ENCODE data around the gene SPIB. TPM values are rescaled to one million over a fixed set of nuclear protein-coding genes. Genes with fewer than 3 reads are reported as not detected.
"Not testable (repeated sequence)": the region's sequence is repeated elsewhere in the genome, so short reads cannot be mapped to it uniquely, and the experiment has no call there.

The SPIB gene
- total RNA-seq, 4 donors from 2014 or later = 0.17 TPM; not detected in 3

- intact Hi-C loops (cut with DNase I) = no loop called here
- H3K4me1 ChIP-seq = peaks cover 12 to 24% (median 20%) of the 10 kb centered on the region in 4 donors
These were observed 16.5 kb downstream of the SPIB start for GRCh38 chr19:50435221-50435620.

GRCh38 chr19:50435627-50436026 is 16.9 kb downstream of the SPIB start:
- intact Hi-C loops (cut with DNase I) = no loop called here
- Histone ChIP-seq H3K27me3 (peaks cover 0 to 53% (median 18%) of the 10 kb centered on the region in 4 donors), H3K4me3 (no peak overlapping the region), H3K4me1 (peaks cover 12 to 24% (median 20%) of the 10 kb centered on the region in 4 donors), H3K36me3 (no peaks in the 10 kb centered on the region), H3K27ac (replicated peaks in 1 of 4) (no peak overlapping the region), H3K9me3 (no peaks in the 10 kb centered on the region)
- TF ChIP-seq POLR2AphosphoS5 (IDR thresholded peaks at IDR 0.05) (no peak), POLR2A (IDR thresholded peaks at IDR 0.05; ENCODE audit: low read depth) (no peak), EP300 (IDR thresholded peaks at IDR 0.05) (no peak), CTCF (IDR thresholded peaks at IDR 0.05) (no peak)
- no peak for DNase-seq (ENCODE audit: extremely low spot score)
- WGBS = 72% methylated on average over 12 of the region's 12 CpGs

More at GRCh38 chr19:50435221-50435620, 16.5 kb downstream of the SPIB start:
- no peak for TF ChIP-seq POLR2AphosphoS5 (IDR thresholded peaks at IDR 0.05)
- TF ChIP-seq EP300 (IDR thresholded peaks at IDR 0.05) = no peak
- TF ChIP-seq CTCF (IDR thresholded peaks at IDR 0.05) = no peak
- no peak for TF ChIP-seq POLR2A (IDR thresholded peaks at IDR 0.05; ENCODE audit: low read depth)
- Histone ChIP-seq H3K4me3 (no peak overlapping the region), H3K36me3 (no peaks in the 10 kb centered on the region), H3K27ac (replicated peaks in 1 of 4) (no peak overlapping the region), H3K9me3 (no peaks in the 10 kb centered on the region), H3K27me3 (peaks cover 0 to 57% (median 20%) of the 10 kb centered on the region in 4 donors)
- WGBS = 78% methylated on average over 16 of the region's 17 CpGs
- no peak for DNase-seq (ENCODE audit: extremely low spot score)

GRCh38 chr19:50437862-50438449 is 19.2 kb downstream of the SPIB start:
- H3K4me1 ChIP-seq = peaks cover 0 to under 1% (median 0%) of the 10 kb centered on the region in 4 donors
- peaks cover 0 to 35% (median 4%) of the 10 kb centered on the region in 4 donors for H3K27me3 ChIP-seq
- H3K27ac ChIP-seq (replicated peaks in 1 of 4) = no peak overlapping the region
- no peak overlapping the region for H3K4me3 ChIP-seq
- TF ChIP-seq EP300 (IDR thresholded peaks at IDR 0.05) (no peak), POLR2A (IDR thresholded peaks at IDR 0.05; ENCODE audit: low read depth) (no peak), POLR2AphosphoS5 (IDR thresholded peaks at IDR 0.05) (no peak), CTCF (IDR thresholded peaks at IDR 0.05) (no peak)
- no peaks in the 10 kb centered on the region for H3K9me3 ChIP-seq
- DNase-seq (ENCODE audit: extremely low spot score) = no peak
- intact Hi-C loops (cut with DNase I) = no loop called here
- H3K36me3 ChIP-seq = no peaks in the 10 kb centered on the region
- 94% methylated on average over 5 of the region's 5 CpGs for WGBS

GRCh38 chr19:50439130-50439529 is 20.4 kb downstream of the SPIB start:
- WGBS = 66% methylated on average over 2 of the region's 2 CpGs
- H3K27ac ChIP-seq (replicated peaks in 1 of 4); H3K4me3 ChIP-seq; intact Hi-C loops (cut with DNase I); H3K9me3 ChIP-seq; DNase-seq (ENCODE audit: extremely low spot score); H3K36me3 ChIP-seq; H3K4me1 ChIP-seq: not testable (repeated sequence)
- H3K27me3 ChIP-seq = peaks cover 0 to 23% (median 0%) of the 10 kb centered on the region in 4 donors

- 63% methylated on average over 1 of the region's 1 CpG for WGBS
- peaks cover 0 to 14% (median 0%) of the 10 kb centered on the region in 4 donors for H3K27me3 ChIP-seq
- H3K27ac ChIP-seq (replicated peaks in 1 of 4) = no peak overlapping the region
- DNase-seq (ENCODE audit: extremely low spot score) = no peak
- intact Hi-C loops (cut with DNase I) = no loop called here
- no peak overlapping the region for H3K4me3 ChIP-seq
- no peaks in the 10 kb centered on the region for H3K4me1 ChIP-seq
- TF ChIP-seq EP300 (IDR thresholded peaks at IDR 0.05) (no peak), CTCF (IDR thresholded peaks at IDR 0.05) (no peak), POLR2A (IDR thresholded peaks at IDR 0.05; ENCODE audit: low read depth) (no peak), POLR2AphosphoS5 (IDR thresholded peaks at IDR 0.05) (no peak)
- H3K36me3 ChIP-seq = no peaks in the 10 kb centered on the region
- H3K9me3 ChIP-seq = peaks cover 0 to 4% (median 0%) of the 10 kb centered on the region in 4 donors
These were observed 25.3 kb downstream of the SPIB start for GRCh38 chr19:50444059-50444458.
